ENCODE measurements around the gene ACVR1B.

GRCh38 chr12:51922762-51923505 is 28.6 kb upstream of the ACVR1B start:
- TF ChIP-seq, protein P1, sequence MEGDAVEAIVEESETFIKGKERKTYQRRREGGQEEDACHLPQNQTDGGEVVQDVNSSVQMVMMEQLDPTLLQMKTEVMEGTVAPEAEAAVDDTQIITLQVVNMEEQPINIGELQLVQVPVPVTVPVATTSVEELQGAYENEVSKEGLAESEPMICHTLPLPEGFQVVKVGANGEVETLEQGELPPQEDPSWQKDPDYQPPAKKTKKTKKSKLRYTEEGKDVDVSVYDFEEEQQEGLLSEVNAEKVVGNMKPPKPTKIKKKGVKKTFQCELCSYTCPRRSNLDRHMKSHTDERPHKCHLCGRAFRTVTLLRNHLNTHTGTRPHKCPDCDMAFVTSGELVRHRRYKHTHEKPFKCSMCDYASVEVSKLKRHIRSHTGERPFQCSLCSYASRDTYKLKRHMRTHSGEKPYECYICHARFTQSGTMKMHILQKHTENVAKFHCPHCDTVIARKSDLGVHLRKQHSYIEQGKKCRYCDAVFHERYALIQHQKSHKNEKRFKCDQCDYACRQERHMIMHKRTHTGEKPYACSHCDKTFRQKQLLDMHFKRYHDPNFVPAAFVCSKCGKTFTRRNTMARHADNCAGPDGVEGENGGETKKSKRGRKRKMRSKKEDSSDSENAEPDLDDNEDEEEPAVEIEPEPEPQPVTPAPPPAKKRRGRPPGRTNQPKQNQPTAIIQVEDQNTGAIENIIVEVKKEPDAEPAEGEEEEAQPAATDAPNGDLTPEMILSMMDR (IDR thresholded peaks at IDR 0.05): peak in 1 of 12 donors; percentile 10
- no peak for TF ChIP-seq POLR2A (IDR thresholded peaks at IDR 0.05)

Data from heart left ventricle (tissue), 13 donors.